Parathyroid adenoma (tissue), 2 donors: ENCODE results near the gene SARDH.

Experiments
- H2AFZ ChIP-seq: fragments of 300-600 bp; sonication (generic); one replicate; pipeline ENCODE4 v1.7.0; 2017; ENCODE audit warnings: antibody characterized with exemption, mild to moderate bottlenecking
- H3K27ac ChIP-seq: fragments of 300-600 bp; sonication (generic); one replicate; pipeline ENCODE4 v1.7.0; 2017
- H3K27me3 ChIP-seq: fragments of 300-600 bp; sonication (generic); one replicate; pipeline ENCODE4 v1.7.0; 2017; ENCODE audit warnings: low read length; ENCODE audit not compliant: control insufficient read depth, insufficient read depth
- H3K36me3 ChIP-seq: fragments of 300-600 bp; sonication (generic); one replicate; pipeline ENCODE4 v1.7.0; 2017; ENCODE audit warnings: low read length; ENCODE audit not compliant: control insufficient read depth, insufficient read depth
- H3K4me1 ChIP-seq: fragments of 300-600 bp; sonication (generic); one replicate; pipeline ENCODE4 v1.7.0; 2017; ENCODE audit warnings: control low read depth
- H3K4me2 ChIP-seq: fragments of 300-600 bp; sonication (generic); one replicate; pipeline ENCODE4 v1.7.0; 2017; ENCODE audit warnings: low read length
- H3K4me3 ChIP-seq: fragments of 300-600 bp; sonication (generic); one replicate; pipeline ENCODE4 v1.7.0; 2017; ENCODE audit warnings: low read depth, low read length
- H3K79me2 ChIP-seq: fragments of 300-600 bp; sonication (generic); one replicate; pipeline ENCODE4 v1.7.0; 2017; ENCODE audit warnings: control low read depth
- H3K9ac ChIP-seq: fragments of 300-600 bp; sonication (generic); one replicate; pipeline ENCODE4 v1.7.0; 2017; ENCODE audit warnings: mild to moderate bottlenecking
- H3K9me3 ChIP-seq: fragments of 300-600 bp; sonication (generic); one replicate; pipeline ENCODE4 v1.7.0; 2017; ENCODE audit warnings: low read length; ENCODE audit not compliant: control insufficient read depth
- CTCF ChIP-seq: fragments of 300-600 bp; sonication (generic); IDR thresholded peaks from one replicate; pipeline ENCODE4 v1.7.0; 2017; ENCODE audit warnings: antibody characterized with exemption, mild to moderate bottlenecking
- donor health status: primary hyperparathyroidism.

Gene SARDH

DNA sequence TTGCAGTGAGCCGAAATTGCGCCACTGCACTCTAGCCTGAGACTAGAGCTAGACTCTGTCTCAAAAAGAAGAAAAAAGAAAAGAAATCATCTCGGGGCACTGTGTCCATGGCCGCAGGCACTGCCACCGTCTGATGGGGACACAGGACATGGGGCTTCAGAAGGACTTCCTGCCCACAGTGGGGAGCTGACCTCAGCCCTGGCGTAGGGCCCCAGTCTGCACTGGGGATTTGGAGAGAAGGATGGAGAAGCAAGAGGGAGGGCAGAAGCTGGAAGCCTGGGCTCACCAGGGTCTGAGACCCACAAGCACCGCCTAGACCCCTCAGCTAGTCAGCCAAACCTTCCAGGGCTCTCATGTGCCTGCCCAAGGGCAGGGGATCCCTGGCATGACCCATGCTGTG is 4.1 kb upstream of the SARDH start:
- Histone ChIP-seq H3K36me3 (no peaks in the 10 kb centered on the region), H3K9ac (no peak overlapping the region)
- TF ChIP-seq CTCF: no peak

GRCh38 chr9:133741716-133742115 is 3.6 kb upstream of the SARDH start:
- H3K9ac ChIP-seq: no peak overlapping the region
- H3K27me3 ChIP-seq: no peaks in the 10 kb centered on the region
- no peak overlapping the region for H3K4me2 ChIP-seq
- no peak overlapping the region for H3K27ac ChIP-seq
- H2AFZ ChIP-seq: no peak overlapping the region
- no peaks in the 10 kb centered on the region for H3K79me2 ChIP-seq
- no peaks in the 10 kb centered on the region for H3K4me1 ChIP-seq
- no peaks in the 10 kb centered on the region for H3K36me3 ChIP-seq
- TF ChIP-seq CTCF: no peak
- H3K9me3 ChIP-seq: no peaks in the 10 kb centered on the region
- no peak overlapping the region for H3K4me3 ChIP-seq

More for the DNA sequence above, 4.1 kb upstream of the SARDH start:
- Histone ChIP-seq H3K4me1 (no peaks in the 10 kb centered on the region), H3K9me3 (no peaks in the 10 kb centered on the region), H3K27ac (no peak overlapping the region), H3K4me2 (no peak overlapping the region), H3K4me3 (no peak overlapping the region), H2AFZ (no peak overlapping the region), H3K79me2 (no peaks in the 10 kb centered on the region), H3K27me3 (no peaks in the 10 kb centered on the region)

DNA sequence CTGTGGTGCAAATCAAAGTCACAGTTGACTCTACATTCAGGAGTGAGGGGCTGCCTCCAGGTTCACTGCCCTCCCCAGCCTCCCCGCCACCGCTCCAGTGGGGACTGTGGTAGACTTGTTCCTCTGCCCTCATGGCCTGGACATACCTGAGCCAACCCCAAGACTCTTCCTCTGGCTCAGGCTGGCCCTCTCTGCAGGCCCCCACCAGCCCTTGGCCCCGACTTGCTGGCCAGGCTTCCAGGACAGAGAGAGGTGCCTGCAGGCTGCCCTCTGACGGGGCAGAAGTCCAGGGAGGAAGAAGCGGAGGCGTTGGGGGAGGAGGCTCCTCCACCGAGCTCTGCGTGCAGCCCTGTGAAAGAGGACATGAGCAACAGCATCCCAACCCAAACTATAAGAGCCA is 2.8 kb upstream of the SARDH start:
- no peak for TF ChIP-seq CTCF
- H3K27me3 ChIP-seq: no peaks in the 10 kb centered on the region
- H3K36me3 ChIP-seq: no peaks in the 10 kb centered on the region
- H3K9ac ChIP-seq: no peak overlapping the region
- H3K27ac ChIP-seq: no peak overlapping the region
- no peaks in the 10 kb centered on the region for H3K4me1 ChIP-seq
- H3K9me3 ChIP-seq: no peaks in the 10 kb centered on the region
- H3K4me2 ChIP-seq: no peak overlapping the region
- no peak overlapping the region for H2AFZ ChIP-seq
- H3K4me3 ChIP-seq: no peak overlapping the region
- H3K79me2 ChIP-seq: no peaks in the 10 kb centered on the region

DNA sequence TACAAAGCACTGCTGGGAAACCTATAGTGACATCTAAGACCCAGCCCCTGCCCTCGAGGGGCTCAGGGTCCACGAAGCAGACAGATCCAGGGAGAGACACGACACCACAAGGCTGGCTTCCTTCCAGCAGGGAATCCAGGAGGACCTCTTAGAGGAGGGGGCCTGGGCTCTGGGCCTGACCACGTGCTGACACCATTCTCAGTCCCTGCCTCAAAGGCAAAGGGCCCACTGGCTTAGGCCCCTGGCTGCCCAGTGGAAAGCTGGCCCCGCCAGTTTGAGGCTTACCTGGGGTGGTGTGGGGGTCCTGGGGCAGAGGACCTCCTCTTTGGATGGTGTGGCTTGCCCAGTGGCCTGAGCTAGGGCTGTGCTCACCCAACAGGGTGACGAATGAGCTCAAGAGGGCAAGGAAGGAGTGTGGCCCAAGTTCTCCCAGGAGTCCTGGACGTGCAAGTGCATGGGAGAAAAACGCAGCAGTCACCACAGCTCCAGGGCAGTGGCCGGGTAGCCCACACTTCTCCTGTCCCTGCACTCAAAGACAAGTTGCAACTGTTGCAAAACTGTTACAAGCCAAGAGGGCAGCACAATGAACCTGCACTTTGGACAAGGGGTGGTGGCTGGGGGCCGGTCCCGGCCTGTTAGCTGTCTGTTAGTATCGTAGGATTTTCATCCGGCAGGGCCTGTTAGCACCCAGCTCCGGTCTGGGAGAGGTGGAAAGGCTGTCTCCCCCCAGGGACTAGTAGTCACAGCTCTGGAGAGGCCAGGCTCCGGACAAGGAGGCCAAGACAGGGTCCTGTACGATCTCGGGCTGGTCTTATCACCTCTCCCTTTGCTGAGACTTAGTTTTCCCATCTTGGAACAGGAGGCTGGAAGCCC is 1.5 kb upstream of the SARDH start:
- no peak overlapping the region for H3K4me2 ChIP-seq
- H3K36me3 ChIP-seq: no peaks in the 10 kb centered on the region
- H2AFZ ChIP-seq: no peak overlapping the region
- H3K9me3 ChIP-seq: no peaks in the 10 kb centered on the region
- no peaks in the 10 kb centered on the region for H3K79me2 ChIP-seq
- no peaks in the 10 kb centered on the region for H3K27me3 ChIP-seq
- no peaks in the 10 kb centered on the region for H3K4me1 ChIP-seq
- no peak for TF ChIP-seq CTCF
- no peak overlapping the region for H3K9ac ChIP-seq
- no peak overlapping the region for H3K27ac ChIP-seq
- no peak overlapping the region for H3K4me3 ChIP-seq
